K562 (cell line): Measurements from ENCODE around the gene CAPN5. TPM values are rescaled to one million over a fixed set of nuclear protein-coding genes. Genes with fewer than 3 reads are reported as not detected.

Source experiments
- ATAC-seq: fragments of 200-7000 bp; cut with Tn5 transposase; 3 replicates; pipeline ENCODE4 v1.9.1; 2020; ENCODE audit warnings: moderate library complexity
- BruUV-seq: library from RNA; stranded (reverse); fragments of 400-500 nt; replicated peaks from 2 replicates; lab custom pipeline; 2021; lab: Mats Ljungman, UMichigan
- CTCF ChIA-PET: fragments of 300-600 bp; formaldehyde crosslinking; extraction: SDS; loops from one replicate; lab custom pipeline; 2021; ENCODE audit warnings: low intra/inter-chr PET ratio; lab: Yijun Ruan, JAX
- POLR2A ChIA-PET: fragments of 300-600, 350-650 bp; sonication (Branson Sonifier 250); formaldehyde crosslinking; extraction: SDS; loops from one replicate; lab custom pipeline; 2021; ENCODE audit warnings: antibody characterized with exemption, inconsistent platforms; lab: Yijun Ruan, JAX
- DNase-seq, 4 experiments: peaks; one replicate each; pipeline versions ENCODE4 v3.0.0 to v3.0.0-alpha.2; 2011 to 2018; ENCODE audit warnings: low spot score in 3 of 4, mixed read lengths in 3 of 4; ENCODE audit errors: extremely low read depth in 1 of 4
- FAIRE-seq: peaks from 2 replicates; lab custom pipeline; 2011; peaks lifted over from hg19 to GRCh38; lab: Jason Lieb, UNC
- H2AFZ ChIP-seq: 2 replicates; pipeline ENCODE4 v1.6.0; 2011; ENCODE audit warnings: low read depth, low read length, control low read depth, inconsistent platforms
- H3K27ac ChIP-seq: fragments of 200-600 bp; 3 replicates; pipeline ENCODE4 v1.8.0; 2011; ENCODE audit warnings: low read depth, mild to moderate bottlenecking, control low read depth, inconsistent platforms, low read length, moderate library complexity, mixed read lengths; ENCODE audit errors: extremely low read depth
- H3K27me3 ChIP-seq, 2 experiments: fragments of 300-600 bp in 1 of 2; 2 replicates in 1 of 2; 3 replicates in 1 of 2; pipeline versions ENCODE4 v1.6.0 to v1.8.0; 2011; ENCODE audit warnings: inconsistent platforms in 2 of 2, low read length in 2 of 2, mild to moderate bottlenecking in 1 of 2, mixed read lengths in 1 of 2, moderate library complexity in 1 of 2; ENCODE audit not compliant: control insufficient read depth in 2 of 2, insufficient read depth in 2 of 2
- H3K36me3 ChIP-seq: fragments of 300-600 bp; 3 replicates; pipeline ENCODE4 v1.8.0; 2011; ENCODE audit warnings: mild to moderate bottlenecking, low read length, inconsistent platforms; ENCODE audit not compliant: control insufficient read depth, insufficient read depth
- H3K4me1 ChIP-seq, 2 experiments: fragments of 200-600 bp in 1 of 2; replicated peaks in 1 of 2; 2 replicates in 1 of 2; 3 replicates in 1 of 2; pipeline versions ENCODE4 v1.5.1 to v1.8.0; 2011; ENCODE audit warnings: inconsistent platforms in 2 of 2, low read length in 2 of 2, mild to moderate bottlenecking in 1 of 2, mixed read lengths in 1 of 2, moderate library complexity in 1 of 2; ENCODE audit not compliant: control insufficient read depth in 2 of 2, insufficient read depth in 2 of 2
- H3K4me2 ChIP-seq: 2 replicates; pipeline ENCODE4 v1.6.1; 2011; ENCODE audit warnings: low read length, control low read depth, inconsistent platforms, mixed read lengths; ENCODE audit not compliant: insufficient read depth
- H3K4me3 ChIP-seq: fragments of 200-600 bp; sonication (generic), shearing (Covaris generic); 2 replicates; pipeline ENCODE4 v1.5.1; 2016; ENCODE audit warnings: control low read depth, inconsistent platforms
- H3K79me2 ChIP-seq: fragments of 200-600 bp; 3 replicates; pipeline ENCODE4 v1.8.0; 2011; ENCODE audit warnings: low read length, inconsistent platforms; ENCODE audit not compliant: control insufficient read depth, insufficient read depth
- H3K9ac ChIP-seq, 2 experiments: 2 replicates each; pipeline versions ENCODE4 v1.6.0 to v1.6.1; 2011; ENCODE audit warnings: low read depth in 2 of 2, low read length in 2 of 2, control low read depth in 1 of 2, inconsistent platforms in 1 of 2, mild to moderate bottlenecking in 1 of 2, mixed read lengths in 1 of 2; ENCODE audit not compliant: insufficient read depth in 1 of 2
- H3K9me1 ChIP-seq: one replicate; pipeline ENCODE4 v1.6.0; 2011; ENCODE audit warnings: inconsistent platforms, mild to moderate bottlenecking, low read length, moderate library complexity; ENCODE audit not compliant: control insufficient read depth, insufficient read depth
- H3K9me3 ChIP-seq: replicated peaks from 2 replicates; pipeline ENCODE4 v1.5.1; 2011; ENCODE audit warnings: low read depth, low read length, inconsistent platforms; ENCODE audit not compliant: control insufficient read depth, insufficient read depth
- H4K20me1 ChIP-seq: replicated peaks from 2 replicates; pipeline ENCODE4 v1.6.1; 2011; ENCODE audit warnings: low read length, inconsistent platforms, mixed read lengths; ENCODE audit not compliant: control insufficient read depth, insufficient read depth
- BDP1 ChIP-seq: IDR thresholded peaks from 3 replicates; pipeline ENCODE4 v1.6.1; 2011; ENCODE audit not compliant: insufficient read length, insufficient read depth
- CBFA2T2 ChIP-seq: fragments of 450-650 bp; conservative IDR thresholded peaks from 2 replicates; pipeline ENCODE4 v1.6.1; 2017; ENCODE audit warnings: mild to moderate bottlenecking
- CBFA2T3 ChIP-seq: fragments of 450-650 bp; IDR thresholded peaks from 2 replicates; pipeline ENCODE4 v1.6.1; 2017
- CTCFL ChIP-seq: IDR thresholded peaks from 2 replicates; pipeline ENCODE4 v1.6.1; 2011; ENCODE audit warnings: borderline replicate concordance, low read depth, mild to moderate bottlenecking, moderate library complexity, low read length; ENCODE audit not compliant: insufficient read depth, poor library complexity, severe bottlenecking
- EP400 ChIP-seq: fragments of 450-650 bp; IDR thresholded peaks from 2 replicates; pipeline ENCODE4 v1.6.1; 2017; ENCODE audit warnings: antibody characterized with exemption, mild to moderate bottlenecking, moderate library complexity
- HDAC8 ChIP-seq: fragments of 450-650 bp; IDR thresholded peaks from 2 replicates; pipeline ENCODE4 v1.6.1; 2016; ENCODE audit warnings: mild to moderate bottlenecking, missing genetic modification characterization, moderate library complexity, missing compliant biosample characterization
- HNRNPL ChIP-seq: fragments of 200-400 bp; formaldehyde crosslinking; IDR thresholded peaks from 2 replicates; pipeline ENCODE4 v1.6.1; 2017; ENCODE audit warnings: low read depth, mild to moderate bottlenecking, low read length
- NFRKB ChIP-seq: fragments of 450-650 bp; IDR thresholded peaks from 2 replicates; pipeline ENCODE4 v1.6.1; 2016; ENCODE audit warnings: low read depth
- NR1H2 ChIP-seq: sonication (generic); formaldehyde crosslinking; IDR thresholded peaks from 2 replicates; pipeline ENCODE4 v1.4.0; 2020; ENCODE audit warnings: mild to moderate bottlenecking, missing genetic modification reagents
- NR2C1 ChIP-seq, 2 experiments: fragments of 450-650 bp; IDR thresholded peaks; 2 replicates each; pipeline ENCODE4 v1.6.1; 2017; ENCODE audit warnings: mild to moderate bottlenecking in 2 of 2, antibody characterized with exemption in 1 of 2, inconsistent platforms in 1 of 2, missing compliant biosample characterization in 1 of 2, missing genetic modification characterization in 1 of 2
- RBM14 ChIP-seq: fragments of 200-400 bp; formaldehyde crosslinking; IDR thresholded peaks from 2 replicates; pipeline ENCODE4 v1.6.1; 2018; ENCODE audit warnings: low read depth, mild to moderate bottlenecking, low read length, moderate library complexity, borderline replicate concordance; ENCODE audit not compliant: insufficient read depth
- RFX5 ChIP-seq: IDR thresholded peaks from 2 replicates; pipeline ENCODE4 v1.6.1; 2011; ENCODE audit warnings: low read depth, mild to moderate bottlenecking, improper control_type of control experiment, low read length
- SPI1 ChIP-seq: IDR thresholded peaks from 2 replicates; pipeline ENCODE4 v1.6.1; 2011; ENCODE audit warnings: low read depth, low read length, control low read depth, borderline replicate concordance
- THRA ChIP-seq: fragments of 450-650 bp; IDR thresholded peaks from 2 replicates; pipeline ENCODE4 v1.6.1; 2017; ENCODE audit warnings: mild to moderate bottlenecking, moderate library complexity
- WGBS: fragments of 100-300 bp; shearing (Covaris generic); methylation state at CpG from one replicate; pipeline ENCODE4 v1.1.6; 2016; ENCODE audit warnings: low coverage, mixed read lengths; ENCODE audit not compliant: insufficient coverage; ENCODE audit errors: missing lambda C conversion rate; 5-methylcytosine and 5-hydroxymethylcytosine counted together
- in situ Hi-C: fragments of 300-500 bp; cut with MboI; formaldehyde crosslinking; loops from 4 replicates; pipeline ENCODE4 v1.15.0; 2018; ENCODE audit warnings: inconsistent platforms, mixed read lengths
- intact Hi-C: fragments of 100-400 bp; cut with micrococcal nuclease; formaldehyde crosslinking; loops from 2 replicates; pipeline ENCODE4 v1.14.2; 2022
- polyA plus RNA-seq, 8 experiments: library from polyadenylated mRNA; depleted of rRNA in 4 of 8; stranded (reverse) in 5 of 8; unstranded in 3 of 8; fragments of >200 nt; fragmentation: Nextera tagmentation in 2 of 8; fragmentation: Illumina TruSeq in 1 of 8; extraction: Ambion mirVana in 2 of 8; extraction: Trizol in 1 of 8; gene quantifications; 2 replicates each; pipeline versions ENCODE4 v1.2.1 to v1.2.3, GENCODE V29; 2011 to 2014; ENCODE audit warnings: inconsistent platforms in 1 of 8, missing spikeins in 1 of 8
- total RNA-seq, 7 experiments: library from RNA; depleted of rRNA in 6 of 7; stranded (reverse); fragments of >200 nt in 6 of 7; fragmentation: Illumina TruSeq in 2 of 7; extraction: Trizol in 2 of 7; gene quantifications; 2 replicates each; pipeline versions ENCODE4 v1.2.1 to v1.2.3, GENCODE V29; 2011 to 2021; ENCODE audit warnings: low replicate concordance in 1 of 7
- TF ChIP-seq, protein P1 (sequence below): fragments of 250-450 bp; sonication (Bioruptor Pico); IDR thresholded peaks from 2 replicates; pipeline ENCODE4 v1.5.0; 2020; ENCODE audit warnings: mild to moderate bottlenecking

CAPN5 gene
- total and polyA plus RNA-seq, 9 of the 15 experiments (the other 6 are each of a cell fraction or from before 2014, with no cell fraction given), result 0.04 to 0.44 (median 0.14) TPM; not detected in 2

DNA sequence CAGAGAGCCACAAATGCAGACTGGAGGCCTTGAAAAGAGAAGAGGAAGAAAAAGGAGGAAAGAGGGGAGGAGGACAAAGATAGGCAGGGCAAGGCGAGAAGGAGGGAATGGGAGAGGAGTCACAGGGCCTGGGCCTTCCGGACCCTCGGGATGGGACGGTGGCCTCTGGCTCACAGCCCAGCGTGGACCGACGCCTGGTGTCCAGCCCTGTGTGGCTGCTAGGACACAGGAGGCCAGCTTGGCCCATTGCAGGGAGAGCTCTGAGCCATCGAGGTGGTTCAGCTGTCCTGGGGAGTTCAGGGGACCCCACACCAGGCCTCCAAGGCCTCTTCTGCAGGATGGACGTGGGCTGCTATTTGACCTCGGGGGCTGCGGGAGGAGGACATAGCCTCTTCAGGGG, 70.7 kb downstream of the CAPN5 start:
- no peaks in the 10 kb centered on the region for H3K9me1 ChIP-seq
- peaks cover 0 to 7% of the 10 kb centered on the region in 2 experiments; a peak in 2 of 5 replicates for H3K4me1 ChIP-seq
- BruUV-seq, result no TSS peak
- H2AFZ ChIP-seq, result no peak overlapping the region
- H4K20me1 ChIP-seq, result 0 out of 2 replicates have a peak, but pooled peaks cover 5% of the 10 kb centered on the region
- 17% methylated on average over 8 of the region's 11 CpGs for WGBS
- ATAC-seq (no peak), FAIRE-seq (no peak), DNase-seq (no peak)
- no peaks in the 10 kb centered on the region for H3K9me3 ChIP-seq
- H3K9ac ChIP-seq, result no peak overlapping the region
- no peaks in the 10 kb centered on the region for H3K79me2 ChIP-seq
- ChIA-PET POLR2A (interaction anchor here (0.6 kb wide), 1 partner anchor 12 kb away, joined by 4 read pairs; no protein-coding TSS in a partner anchor), CTCF (no interaction called here)
- H3K4me2 ChIP-seq, result no peak overlapping the region
- in situ Hi-C loops (no loop called here), intact Hi-C loops (no loop called here)
- no peak overlapping the region for H3K27ac ChIP-seq
- TF ChIP-seq NR2C1 (IDR thresholded peaks at IDR 0.05), result no peak
- no peak for TF ChIP-seq NR2C1 (tag; IDR thresholded peaks at IDR 0.05)
- TF ChIP-seq BDP1, result no peak
- no peak for TF ChIP-seq RBM14
- TF ChIP-seq NR1H2 (CRISPR knock-in tag), result no peak
- TF ChIP-seq HDAC8 (tag), result no peak
- no peak for TF ChIP-seq CTCFL
- TF ChIP-seq THRA, result no peak
- TF ChIP-seq, protein P1, sequence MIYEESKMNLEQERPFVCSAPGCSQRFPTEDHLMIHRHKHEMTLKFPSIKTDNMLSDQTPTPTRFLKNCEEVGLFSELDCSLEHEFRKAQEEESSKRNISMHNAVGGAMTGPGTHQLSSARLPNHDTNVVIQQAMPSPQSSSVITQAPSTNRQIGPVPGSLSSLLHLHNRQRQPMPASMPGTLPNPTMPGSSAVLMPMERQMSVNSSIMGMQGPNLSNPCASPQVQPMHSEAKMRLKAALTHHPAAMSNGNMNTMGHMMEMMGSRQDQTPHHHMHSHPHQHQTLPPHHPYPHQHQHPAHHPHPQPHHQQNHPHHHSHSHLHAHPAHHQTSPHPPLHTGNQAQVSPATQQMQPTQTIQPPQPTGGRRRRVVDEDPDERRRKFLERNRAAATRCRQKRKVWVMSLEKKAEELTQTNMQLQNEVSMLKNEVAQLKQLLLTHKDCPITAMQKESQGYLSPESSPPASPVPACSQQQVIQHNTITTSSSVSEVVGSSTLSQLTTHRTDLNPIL (CRISPR knock-in tag), result no peak
- no peak for TF ChIP-seq EP400
- TF ChIP-seq RFX5, result no peak
- no peak for TF ChIP-seq HNRNPL
- no peak for TF ChIP-seq CBFA2T3
- TF ChIP-seq CBFA2T2, result no peak
- no peak for TF ChIP-seq SPI1
- TF ChIP-seq NFRKB, result no peak
- H3K36me3 ChIP-seq, result no peaks in the 10 kb centered on the region
- peaks cover 13 to 44% of the 10 kb centered on the region in 2 experiments; a peak in 3 of 5 replicates for H3K27me3 ChIP-seq
- no peak overlapping the region for H3K4me3 ChIP-seq
